SK-N-MC (cell line): ENCODE data around the gene IMPA2.

Experiments used
- EZH2 ChIP-seq: fragments of 200-600 bp; sonication (generic); IDR thresholded peaks from one replicate; pipeline ENCODE4 v1.6.1; 2017; ENCODE audit warnings: antibody characterized with exemption
- FOXP2 ChIP-seq: optimal IDR thresholded peaks from 2 replicates; pipeline ENCODE3; 2011; ENCODE audit warnings: mild to moderate bottlenecking, moderate library complexity; ENCODE audit not compliant: insufficient read depth; ENCODE audit errors: extremely low read length, control extremely low read depth
- POLR2AphosphoS5 ChIP-seq: IDR thresholded peaks from 2 replicates; pipeline ENCODE4 v1.6.1; 2012; ENCODE audit warnings: mild to moderate bottlenecking, low read depth, low read length, borderline replicate concordance

GRCh38 chr18:12014086-12014485 is 32.8 kb downstream of the IMPA2 start:
- TF ChIP-seq EZH2 (no peak), POLR2AphosphoS5 (no peak), FOXP2 (no peak)
